Retinal pigment epithelial cell (primary cell): Measurements from ENCODE around the gene SF3B6.

Experiments
- DNase-seq: peaks from one replicate; pipeline ENCODE4 v3.0.0-alpha.2; 2010; ENCODE audit warnings: low read depth
- H3K4me3 ChIP-seq: 2 replicates; pipeline ENCODE4 v1.5.1; 2011; ENCODE audit warnings: mild to moderate bottlenecking, low read length, control low read depth, moderate library complexity
- TF ChIP-seq, protein P1 (sequence below): conservative IDR thresholded peaks from 2 replicates; pipeline ENCODE4 v1.5.1; 2011; ENCODE audit warnings: low read depth, low read length, control low read depth, inconsistent platforms

Gene SF3B6

DNA sequence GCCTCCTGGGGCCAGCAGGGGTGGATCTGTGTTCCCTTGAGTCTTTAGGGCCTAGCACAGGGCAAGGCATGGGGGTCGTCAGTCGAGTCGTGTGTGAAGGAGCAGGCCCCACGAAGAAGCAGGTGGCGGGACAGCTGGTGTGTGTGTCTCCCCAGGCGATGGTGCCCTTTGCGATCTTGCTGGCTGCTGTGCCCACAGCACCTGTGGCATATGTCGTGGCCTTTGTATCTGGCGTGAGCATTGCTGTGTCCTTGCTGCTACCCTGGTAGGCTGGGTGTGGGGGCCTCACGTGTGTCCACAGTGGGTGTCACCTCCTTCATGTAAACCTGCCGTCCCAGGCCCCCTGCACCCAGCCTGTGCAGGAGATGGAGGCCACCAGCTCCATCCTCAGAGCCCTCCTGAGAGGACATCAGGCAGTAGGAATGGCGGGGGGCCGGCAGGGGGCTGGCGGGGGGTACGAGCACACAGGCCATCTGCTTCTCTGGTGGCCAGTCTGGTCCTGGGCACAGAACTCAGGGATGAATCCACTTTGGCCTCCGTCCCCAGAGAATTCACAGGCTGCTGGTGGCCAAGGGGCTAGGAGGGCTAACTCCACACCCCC lies 53.1 kb downstream of the SF3B6 start:
- no peak overlapping the region for H3K4me3 ChIP-seq
- TF ChIP-seq, protein P1, sequence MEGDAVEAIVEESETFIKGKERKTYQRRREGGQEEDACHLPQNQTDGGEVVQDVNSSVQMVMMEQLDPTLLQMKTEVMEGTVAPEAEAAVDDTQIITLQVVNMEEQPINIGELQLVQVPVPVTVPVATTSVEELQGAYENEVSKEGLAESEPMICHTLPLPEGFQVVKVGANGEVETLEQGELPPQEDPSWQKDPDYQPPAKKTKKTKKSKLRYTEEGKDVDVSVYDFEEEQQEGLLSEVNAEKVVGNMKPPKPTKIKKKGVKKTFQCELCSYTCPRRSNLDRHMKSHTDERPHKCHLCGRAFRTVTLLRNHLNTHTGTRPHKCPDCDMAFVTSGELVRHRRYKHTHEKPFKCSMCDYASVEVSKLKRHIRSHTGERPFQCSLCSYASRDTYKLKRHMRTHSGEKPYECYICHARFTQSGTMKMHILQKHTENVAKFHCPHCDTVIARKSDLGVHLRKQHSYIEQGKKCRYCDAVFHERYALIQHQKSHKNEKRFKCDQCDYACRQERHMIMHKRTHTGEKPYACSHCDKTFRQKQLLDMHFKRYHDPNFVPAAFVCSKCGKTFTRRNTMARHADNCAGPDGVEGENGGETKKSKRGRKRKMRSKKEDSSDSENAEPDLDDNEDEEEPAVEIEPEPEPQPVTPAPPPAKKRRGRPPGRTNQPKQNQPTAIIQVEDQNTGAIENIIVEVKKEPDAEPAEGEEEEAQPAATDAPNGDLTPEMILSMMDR: no peak
- no peak for DNase-seq

DNA sequence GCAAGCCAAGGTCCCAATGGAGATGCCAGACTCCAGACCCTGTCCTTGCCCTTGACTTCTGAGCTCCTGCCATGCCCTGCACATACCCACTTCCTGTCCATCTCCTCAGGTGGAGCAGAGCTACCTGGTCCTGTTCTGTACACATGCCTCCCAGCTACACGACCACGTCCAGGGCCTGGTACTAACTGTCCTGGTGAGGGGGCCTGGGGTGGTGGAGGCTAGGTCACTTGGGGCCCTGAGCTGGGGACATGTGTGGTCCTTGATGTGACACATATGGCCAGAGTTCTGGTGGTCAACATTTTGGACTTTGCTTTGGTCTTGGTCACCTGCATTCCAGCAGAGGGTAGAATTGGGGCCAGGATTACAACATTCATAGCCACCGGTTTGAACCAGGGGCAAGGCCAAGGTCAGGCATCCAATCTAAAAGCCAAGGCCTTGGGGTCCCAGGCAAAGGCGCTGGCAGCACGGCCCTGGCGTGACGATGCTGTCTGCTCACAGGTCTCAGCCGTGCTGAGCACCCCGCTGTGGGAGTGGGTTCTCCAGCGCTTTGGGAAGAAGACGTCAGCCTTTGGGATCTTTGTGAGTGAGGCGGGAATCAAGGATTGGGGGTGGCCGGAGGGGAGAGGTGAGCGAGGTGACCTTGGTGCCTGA lies 53.7 kb downstream of the SF3B6 start:
- TF ChIP-seq, protein P1: no peak
- H3K4me3 ChIP-seq: no peak overlapping the region
- no peak for DNase-seq

DNA sequence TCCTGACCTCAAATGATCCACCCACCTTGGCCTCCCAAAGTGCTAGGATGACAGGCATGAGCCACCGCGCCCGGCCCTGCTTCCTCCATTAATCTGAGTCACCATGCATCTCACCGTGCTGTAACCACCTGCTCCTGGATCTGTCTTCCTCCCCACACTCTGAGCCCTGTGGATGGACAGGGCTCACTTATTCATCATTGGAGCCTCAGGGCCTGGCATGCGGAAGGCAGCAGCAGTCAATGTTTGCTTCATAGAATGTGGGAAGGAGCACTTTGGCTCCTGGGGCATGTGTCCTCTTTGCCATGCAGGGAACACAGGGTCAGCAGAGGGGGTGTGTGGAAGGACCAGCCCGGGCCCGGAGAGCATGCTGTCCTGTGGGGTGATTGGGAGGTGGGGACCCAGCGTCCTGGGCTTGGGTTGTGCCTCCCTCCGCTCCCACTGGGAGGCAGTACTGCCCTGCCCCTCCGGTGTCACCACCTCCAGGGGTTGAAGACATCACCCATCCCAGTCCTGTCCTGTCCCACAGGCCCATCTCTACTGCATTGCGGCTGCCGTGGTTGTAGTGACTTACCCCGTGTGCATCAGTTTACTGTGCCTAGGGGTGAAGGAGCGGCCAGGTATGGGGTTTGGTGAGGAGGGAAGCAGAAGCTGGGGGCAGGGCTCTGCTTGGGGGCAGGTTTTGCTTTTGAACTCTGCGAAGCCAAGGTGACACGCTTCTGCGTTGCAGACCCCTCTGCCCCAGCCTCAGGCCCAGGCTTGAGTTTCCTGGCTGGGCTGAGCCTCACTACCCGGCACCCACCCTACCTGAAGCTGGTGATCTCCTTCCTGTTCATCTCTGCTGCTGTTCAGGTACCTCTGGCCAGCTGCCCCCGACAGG lies 54.8 kb downstream of the SF3B6 start:
- DNase-seq: no peak

DNA sequence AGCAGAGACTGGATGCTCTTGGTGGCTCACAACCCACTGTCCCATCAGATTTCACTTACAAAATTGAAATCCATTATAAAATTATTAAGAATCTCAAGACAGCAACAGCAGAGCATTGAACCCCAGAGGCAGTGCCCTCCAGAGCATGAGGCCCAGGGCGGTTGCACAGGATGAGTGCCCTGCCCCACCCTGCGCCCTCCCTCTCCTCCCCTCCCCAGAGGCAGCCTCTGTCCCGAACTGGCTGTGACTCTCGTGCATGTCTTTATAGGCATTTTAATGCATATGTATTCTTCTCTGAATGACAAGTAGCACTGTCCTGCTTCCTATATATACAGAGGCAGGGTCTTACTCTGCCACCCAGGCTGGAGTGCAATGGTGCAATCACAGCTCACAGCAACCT lies 55.9 kb downstream of the SF3B6 start:
- TF ChIP-seq, protein P1: no peak
- H3K4me3 ChIP-seq: no peak overlapping the region
- DNase-seq: no peak

More for the DNA sequence above, 54.8 kb downstream of the SF3B6 start:
- no peak overlapping the region for H3K4me3 ChIP-seq
- TF ChIP-seq, protein P1: peak; percentile 37

DNA sequence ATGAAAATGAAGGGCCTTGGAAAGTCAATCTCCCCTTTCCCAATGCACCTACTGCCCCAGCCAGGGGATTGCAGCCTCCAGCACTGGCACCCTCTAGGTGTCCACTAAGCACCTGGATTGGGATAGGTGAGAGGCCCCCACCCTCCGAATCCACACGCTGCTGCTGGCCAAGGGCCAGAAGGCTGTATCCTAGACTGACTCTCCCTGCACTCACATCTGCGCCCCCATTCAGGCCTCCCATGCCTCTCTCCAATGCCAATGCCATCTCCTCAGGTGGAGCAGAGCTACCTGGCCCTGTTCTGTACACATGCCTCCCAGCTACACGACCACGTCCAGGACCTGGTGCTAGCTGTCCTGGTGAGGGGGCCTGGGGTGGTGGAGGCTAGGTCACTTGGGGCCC lies 56.4 kb downstream of the SF3B6 start:
- DNase-seq: no peak
- TF ChIP-seq, protein P1: no peak

DNA sequence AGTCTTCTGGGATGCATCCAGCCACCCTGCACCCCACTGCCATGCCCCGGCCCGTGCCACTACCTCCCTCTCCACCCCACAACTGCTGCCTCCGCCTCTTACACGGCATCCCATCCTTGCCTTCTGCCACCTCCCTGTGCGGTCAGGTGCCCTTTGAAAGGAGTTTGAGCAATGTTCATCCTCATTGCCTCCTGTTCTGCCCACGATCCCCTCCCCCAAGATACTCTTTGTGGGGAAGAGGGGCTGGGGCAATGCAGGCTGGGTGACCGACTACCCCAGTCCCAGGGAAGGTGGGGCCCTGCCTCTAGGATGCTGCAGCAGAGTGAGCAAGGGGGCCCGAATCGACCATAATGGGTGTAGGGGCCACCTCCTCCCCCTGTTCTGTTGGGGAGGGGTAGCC lies 57.9 kb downstream of the SF3B6 start:
- TF ChIP-seq, protein P1: no peak
- no peak overlapping the region for H3K4me3 ChIP-seq
- no peak for DNase-seq

More for the DNA sequence above, 56.4 kb downstream of the SF3B6 start:
- no peak overlapping the region for H3K4me3 ChIP-seq
